22Rv1 (cell line): ENCODE data around the gene HK2.
A peak's percentile ranks its signal among the peaks of the same experiment; 100 is the strongest.
"Not testable (repeated sequence)": the region's sequence is repeated elsewhere in the genome, so short reads cannot be mapped to it uniquely, and the experiment has no call there.

Source experiments
- H3K27ac ChIP-seq: fragments of 450-650 bp; 2 replicates; pipeline ENCODE4 v1.5.1; 2017
- ZFX ChIP-seq: fragments of 450-650 bp; IDR thresholded peaks from 2 replicates; pipeline ENCODE4 v1.6.1; 2017; ENCODE audit warnings: antibody characterized with exemption, borderline replicate concordance
- TF ChIP-seq, protein P1 (sequence below): fragments of 450-650 bp; IDR thresholded peaks from 2 replicates; pipeline ENCODE4 v1.5.1; 2017; ENCODE audit warnings: mild to moderate bottlenecking

HK2 gene

DNA sequence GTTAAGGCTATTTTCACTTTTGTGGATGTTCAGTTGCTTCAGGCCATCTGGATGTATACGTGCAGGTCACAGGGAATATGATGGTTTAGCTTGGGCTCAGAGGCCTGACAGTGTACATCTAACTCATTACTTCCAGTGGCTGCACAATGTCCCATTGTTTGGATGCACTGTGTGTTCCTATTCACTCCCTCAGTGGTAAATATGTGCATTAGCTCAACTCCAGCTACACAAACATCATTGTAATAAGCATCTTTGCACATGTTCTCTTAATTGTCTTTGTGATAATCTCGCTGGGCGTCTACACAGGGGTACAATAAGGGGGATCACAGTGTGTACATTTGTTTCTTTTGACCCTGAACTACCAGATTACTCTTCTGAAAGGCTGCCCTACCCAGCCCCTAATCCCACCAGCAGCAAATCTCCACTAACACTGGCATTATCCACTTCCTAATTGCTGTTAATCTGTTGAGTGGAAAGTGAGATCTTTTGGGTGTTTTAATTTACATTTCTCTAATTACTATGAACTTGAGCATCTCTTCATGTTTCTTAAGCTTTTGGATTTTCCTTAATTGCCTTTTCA lies 68.4 kb downstream of the HK2 start:
- H3K27ac ChIP-seq, result no peak overlapping the region
- TF ChIP-seq, protein P1, sequence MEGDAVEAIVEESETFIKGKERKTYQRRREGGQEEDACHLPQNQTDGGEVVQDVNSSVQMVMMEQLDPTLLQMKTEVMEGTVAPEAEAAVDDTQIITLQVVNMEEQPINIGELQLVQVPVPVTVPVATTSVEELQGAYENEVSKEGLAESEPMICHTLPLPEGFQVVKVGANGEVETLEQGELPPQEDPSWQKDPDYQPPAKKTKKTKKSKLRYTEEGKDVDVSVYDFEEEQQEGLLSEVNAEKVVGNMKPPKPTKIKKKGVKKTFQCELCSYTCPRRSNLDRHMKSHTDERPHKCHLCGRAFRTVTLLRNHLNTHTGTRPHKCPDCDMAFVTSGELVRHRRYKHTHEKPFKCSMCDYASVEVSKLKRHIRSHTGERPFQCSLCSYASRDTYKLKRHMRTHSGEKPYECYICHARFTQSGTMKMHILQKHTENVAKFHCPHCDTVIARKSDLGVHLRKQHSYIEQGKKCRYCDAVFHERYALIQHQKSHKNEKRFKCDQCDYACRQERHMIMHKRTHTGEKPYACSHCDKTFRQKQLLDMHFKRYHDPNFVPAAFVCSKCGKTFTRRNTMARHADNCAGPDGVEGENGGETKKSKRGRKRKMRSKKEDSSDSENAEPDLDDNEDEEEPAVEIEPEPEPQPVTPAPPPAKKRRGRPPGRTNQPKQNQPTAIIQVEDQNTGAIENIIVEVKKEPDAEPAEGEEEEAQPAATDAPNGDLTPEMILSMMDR, result no peak
- TF ChIP-seq ZFX, result no peak

DNA sequence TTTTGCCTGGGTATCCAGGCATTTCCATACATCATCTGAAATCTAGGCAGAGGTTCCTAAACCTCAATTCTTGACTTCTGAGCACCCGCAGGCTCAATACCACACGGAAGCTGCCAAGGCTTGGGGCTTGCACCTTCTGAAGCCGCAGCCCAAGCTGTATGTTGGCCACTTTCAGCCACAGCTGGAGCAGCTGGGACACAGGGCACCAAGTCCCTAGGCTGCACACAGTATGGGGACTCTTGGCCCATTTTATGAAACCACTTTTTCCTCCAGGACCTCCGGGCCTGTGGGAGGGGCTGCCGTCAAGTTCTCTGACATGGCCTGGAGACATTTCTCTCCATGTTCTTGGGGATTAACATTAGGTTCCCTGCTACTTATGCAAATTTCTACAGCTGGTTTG lies 72.5 kb downstream of the HK2 start:
- no peak for TF ChIP-seq ZFX
- TF ChIP-seq, protein P1, result no peak
- no peak overlapping the region for H3K27ac ChIP-seq

DNA sequence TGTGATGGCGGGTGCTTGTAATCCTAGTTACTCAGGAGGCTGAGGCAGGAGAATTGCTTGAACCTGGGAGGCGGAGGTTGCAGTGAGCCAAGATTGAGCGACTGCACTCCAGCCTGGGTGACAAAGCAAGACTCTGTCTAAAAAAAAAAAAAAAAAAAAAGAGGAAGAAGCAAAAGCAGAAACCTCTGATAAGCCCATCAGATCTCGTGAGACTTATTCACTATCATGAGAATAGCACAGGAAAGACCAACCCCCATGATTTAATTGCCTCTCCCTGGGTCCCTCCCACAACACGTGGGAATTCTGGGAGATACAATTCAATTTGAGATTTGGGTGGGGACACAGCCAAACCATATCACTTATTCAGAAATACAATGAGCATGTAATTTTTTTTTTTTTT lies 73.6 kb downstream of the HK2 start:
- H3K27ac ChIP-seq, result not testable (repeated sequence)

DNA sequence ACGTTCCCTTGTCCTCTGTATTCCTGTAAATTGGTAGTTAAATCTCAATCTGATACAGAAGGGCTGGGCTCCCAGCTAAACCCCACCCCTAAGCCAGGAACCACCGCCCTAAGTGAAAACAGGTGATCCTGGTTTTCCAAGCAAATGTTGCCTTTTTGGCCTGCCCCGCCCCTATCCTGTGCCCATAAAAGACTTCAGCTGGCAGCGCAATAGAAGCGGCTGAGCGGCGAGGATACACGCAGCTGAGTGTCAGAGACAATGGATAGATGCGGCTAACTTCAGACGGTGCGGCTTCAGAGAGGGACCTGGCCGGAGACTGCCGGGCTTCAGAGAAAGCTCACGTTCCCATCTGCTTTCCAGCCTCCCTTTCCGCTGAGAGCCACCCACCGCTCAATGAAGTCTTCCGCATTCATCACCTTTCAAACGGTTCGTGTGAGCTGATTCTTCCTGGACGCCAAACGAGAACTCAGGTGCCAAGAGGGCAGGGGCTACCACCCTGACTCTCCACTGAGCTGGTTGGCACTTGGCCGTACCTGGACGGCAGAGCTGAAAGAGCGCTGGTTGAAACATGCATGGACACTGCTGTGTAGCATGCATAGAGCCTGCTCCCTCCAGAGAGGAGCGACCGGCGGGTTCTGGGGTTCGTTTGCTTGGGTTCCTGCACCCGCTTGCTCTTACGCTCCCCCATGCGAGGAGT lies 75.0 kb downstream of the HK2 start:
- peak overlapping the region; percentile 12; the same call in 1 of the 2 replicates for H3K27ac ChIP-seq
- no peak for TF ChIP-seq ZFX

DNA sequence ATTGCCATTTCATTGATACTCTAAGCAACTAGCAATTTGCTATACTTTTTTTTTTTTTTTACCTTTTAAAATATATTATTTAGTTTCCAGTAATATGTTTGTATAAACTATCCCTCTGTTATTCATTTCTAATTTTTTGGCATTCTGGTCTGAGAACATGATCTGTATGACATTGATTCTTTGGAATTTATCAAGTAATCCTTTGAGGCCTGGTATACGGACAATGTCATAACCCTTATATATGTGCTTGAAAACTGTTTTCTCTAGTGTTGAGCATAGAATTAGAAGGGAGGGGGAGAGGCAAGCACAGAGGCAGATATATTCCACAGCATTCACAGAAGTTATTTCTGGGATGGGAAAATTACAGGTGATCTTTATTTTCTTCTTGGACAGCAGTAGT lies 76.3 kb downstream of the HK2 start:
- TF ChIP-seq, protein P1, result no peak
- TF ChIP-seq ZFX, result no peak
- no peak overlapping the region for H3K27ac ChIP-seq

DNA sequence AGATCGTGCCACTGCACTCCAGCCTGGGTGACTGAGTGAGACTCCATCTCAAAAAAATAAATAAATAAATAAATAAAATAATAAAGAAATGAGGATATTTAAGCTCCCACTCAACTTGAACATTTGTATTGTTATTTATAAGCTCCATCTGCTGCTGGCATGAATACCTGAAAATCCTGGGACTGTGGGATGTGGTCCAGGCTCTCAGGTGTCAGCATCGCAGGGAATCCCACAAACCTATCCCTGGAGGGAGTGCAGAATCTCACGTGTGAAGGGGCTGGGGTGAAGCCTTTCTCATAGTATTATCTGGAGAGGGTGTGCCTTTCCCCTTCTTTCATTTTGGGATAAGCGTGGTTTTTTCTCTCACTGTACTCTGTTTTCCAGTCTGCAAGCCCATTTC lies 77.1 kb downstream of the HK2 start:
- no peak overlapping the region for H3K27ac ChIP-seq

DNA sequence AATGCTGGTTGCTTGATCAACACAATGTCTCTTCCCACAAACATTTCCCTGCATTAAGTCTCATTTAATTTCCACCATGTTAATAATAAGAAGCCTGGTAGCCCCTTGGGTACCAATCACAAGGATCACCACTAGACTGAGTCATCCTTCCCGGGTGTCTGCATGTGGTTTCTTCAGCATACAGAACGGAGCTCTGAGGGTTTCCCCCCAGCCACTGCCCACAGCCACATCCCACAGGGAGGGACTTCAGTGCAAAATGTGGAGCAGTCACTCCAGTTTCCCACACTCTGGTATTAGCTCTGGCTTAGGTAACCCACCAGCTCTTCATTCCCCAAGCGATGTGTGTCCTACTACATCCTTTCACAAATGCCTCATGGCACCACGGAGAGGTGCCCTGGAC lies 81.8 kb downstream of the HK2 start:
- no peak for TF ChIP-seq ZFX
- TF ChIP-seq, protein P1, result no peak

More for the DNA sequence above, 77.1 kb downstream of the HK2 start:
- TF ChIP-seq ZFX, result no peak
- TF ChIP-seq, protein P1, result no peak

DNA sequence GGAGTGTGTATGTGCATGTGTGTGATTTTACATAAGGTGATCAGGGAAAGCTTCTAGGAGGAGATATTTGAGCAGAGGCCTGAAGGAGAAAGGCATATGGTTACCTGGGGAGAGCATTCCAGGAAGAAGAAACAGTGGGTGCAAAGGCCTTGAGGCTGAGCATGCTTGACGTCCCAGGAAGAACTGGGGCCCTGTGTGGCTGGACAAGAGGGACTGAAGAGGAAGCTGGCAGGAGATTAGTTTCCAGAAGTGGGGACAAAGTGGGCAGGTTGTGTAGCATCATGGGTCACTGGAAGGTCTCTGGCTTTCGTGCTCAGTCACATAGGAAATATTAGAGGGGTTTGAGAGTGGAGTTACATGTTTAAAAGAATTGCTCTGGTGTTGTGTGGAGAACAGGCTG lies 82.5 kb downstream of the HK2 start:
- H3K27ac ChIP-seq, result no peak overlapping the region
- TF ChIP-seq, protein P1, result no peak
- no peak for TF ChIP-seq ZFX

More for the DNA sequence above, 81.8 kb downstream of the HK2 start:
- no peak overlapping the region for H3K27ac ChIP-seq
